GM21529 (cell line): ENCODE measurements around the gene DSCAML1.

Experiments used
- ATAC-seq: cut with Tn5 transposase; IDR thresholded peaks from one replicate; pipeline ENCODE4 v1.9.1; 2021; ENCODE audit not compliant: unreplicated experiment

The DSCAML1 gene

GRCh38 chr11:117670924-117671323 is 126.1 kb downstream of the DSCAML1 start:
- no peak for ATAC-seq

- ATAC-seq: no peak
Observed at GRCh38 chr11:117670443-117670842, 126.6 kb downstream of the DSCAML1 start.

- ATAC-seq: no peak
Observed at GRCh38 chr11:117669616-117670015, 127.4 kb downstream of the DSCAML1 start.

GRCh38 chr11:117669062-117669461 is 128.0 kb downstream of the DSCAML1 start:
- ATAC-seq: no peak

- no peak for ATAC-seq
Observed at GRCh38 chr11:117668321-117668751, 128.7 kb downstream of the DSCAML1 start.

GRCh38 chr11:117664897-117665296 is 132.1 kb downstream of the DSCAML1 start:
- no peak for ATAC-seq

- ATAC-seq: no peak
Observed at GRCh38 chr11:117663821-117664220, 133.2 kb downstream of the DSCAML1 start.

GRCh38 chr11:117663414-117663813 is 133.6 kb downstream of the DSCAML1 start:
- no peak for ATAC-seq

GRCh38 chr11:117662671-117663269 is 134.2 kb downstream of the DSCAML1 start:
- no peak for ATAC-seq

GRCh38 chr11:117662255-117662654 is 134.8 kb downstream of the DSCAML1 start:
- no peak for ATAC-seq

GRCh38 chr11:117658809-117659208 is 138.2 kb downstream of the DSCAML1 start:
- no peak for ATAC-seq

GRCh38 chr11:117657794-117658193 is 139.2 kb downstream of the DSCAML1 start:
- no peak for ATAC-seq

GRCh38 chr11:117654281-117655255 is 142.4 kb downstream of the DSCAML1 start:
- ATAC-seq: no peak

GRCh38 chr11:117652521-117652920 is 144.5 kb downstream of the DSCAML1 start:
- ATAC-seq: no peak

- no peak for ATAC-seq
Observed at GRCh38 chr11:117649296-117650055, 147.5 kb downstream of the DSCAML1 start.

GRCh38 chr11:117647872-117648271 is 149.1 kb downstream of the DSCAML1 start:
- no peak for ATAC-seq

- no peak for ATAC-seq
Observed at GRCh38 chr11:117647207-117647606, 149.8 kb downstream of the DSCAML1 start.

GRCh38 chr11:117646411-117646810 is 150.6 kb downstream of the DSCAML1 start:
- ATAC-seq: no peak

GRCh38 chr11:117644403-117645155 is 152.4 kb downstream of the DSCAML1 start:
- no peak for ATAC-seq

- ATAC-seq: no peak
Observed at GRCh38 chr11:117643606-117644300, 153.3 kb downstream of the DSCAML1 start.
